CD8-positive, alpha-beta memory T cell (primary cell): ENCODE measurements around the gene DEFB131A. TPM values are rescaled to one million over a fixed set of nuclear protein-coding genes. Genes with fewer than 3 reads are reported as not detected.
"Not testable (repeated sequence)": the region's sequence is repeated elsewhere in the genome, so short reads cannot be mapped to it uniquely, and the experiment has no call there.

Source experiments
- CTCF ChIA-PET: fragments of 350-600 bp; sonication (Branson Sonifier 250); formaldehyde crosslinking; loops from one replicate; lab custom pipeline; 2021; ENCODE audit warnings: antibody characterized with exemption; lab: Charles Lee
- POLR2A ChIA-PET: fragments of 350-600 bp; sonication (Branson Sonifier 250); formaldehyde crosslinking; loops from one replicate; lab custom pipeline; 2021; ENCODE audit warnings: antibody characterized with exemption; lab: Charles Lee
- DNase-seq, 5 donors: peaks; one replicate each; pipeline versions ENCODE4 v3.0.0 to v3.0.0-alpha.2; 2020 to 2022; ENCODE audit warnings: mixed read lengths in 1 of 5
- H3K27ac ChIP-seq: one replicate; pipeline ENCODE4 v1.7.0; 2013; ENCODE audit warnings: low read depth, mild to moderate bottlenecking, low read length, moderate library complexity
- H3K27me3 ChIP-seq: 2 replicates; pipeline ENCODE4 v1.7.0; 2013; ENCODE audit warnings: low read length, mild to moderate bottlenecking; ENCODE audit not compliant: insufficient read depth, poor library complexity, severe bottlenecking
- H3K36me3 ChIP-seq: 2 replicates; pipeline ENCODE4 v1.7.0; 2013; ENCODE audit warnings: mild to moderate bottlenecking, low read length, moderate library complexity; ENCODE audit not compliant: insufficient read depth
- H3K4me1 ChIP-seq: 2 replicates; pipeline ENCODE4 v1.7.0; 2013; ENCODE audit warnings: mild to moderate bottlenecking, low read length, moderate library complexity; ENCODE audit not compliant: insufficient read depth
- H3K4me3 ChIP-seq: 2 replicates; pipeline ENCODE4 v1.7.0; 2013; ENCODE audit warnings: mild to moderate bottlenecking, low read length
- H3K9me3 ChIP-seq: 2 replicates; pipeline ENCODE4 v1.7.0; 2013; ENCODE audit warnings: mild to moderate bottlenecking, low read length
- H3K27ac Mint-ChIP-seq, 8 donors: one replicate each; pipeline ENCODE4 v1.8.0; 2020 to 2021; ENCODE audit warnings: mixed read lengths in 8 of 8, mild to moderate bottlenecking in 6 of 8, inconsistent platforms in 3 of 8, moderate library complexity in 3 of 8
- H3K27me3 Mint-ChIP-seq, 2 donors: one replicate each; pipeline ENCODE4 v1.8.0; 2020 to 2021; ENCODE audit warnings: mixed read lengths in 2 of 2, mild to moderate bottlenecking in 1 of 2, moderate library complexity in 1 of 2
- H3K36me3 Mint-ChIP-seq, 3 donors: one replicate each; pipeline ENCODE4 v1.8.0; 2020 to 2021; ENCODE audit warnings: mixed read lengths in 3 of 3, inconsistent platforms in 1 of 3, mild to moderate bottlenecking in 1 of 3
- H3K4me1 Mint-ChIP-seq, 3 donors: one replicate each; pipeline ENCODE4 v1.8.0; 2020 to 2021; ENCODE audit warnings: mixed read lengths in 3 of 3, inconsistent platforms in 1 of 3, mild to moderate bottlenecking in 1 of 3
- H3K4me3 Mint-ChIP-seq, 7 donors: one replicate each; pipeline ENCODE4 v1.8.0; 2020 to 2021; ENCODE audit warnings: mixed read lengths in 7 of 7, mild to moderate bottlenecking in 6 of 7, moderate library complexity in 4 of 7, inconsistent platforms in 2 of 7
- H3K9me3 Mint-ChIP-seq, 5 donors: one replicate each; pipeline ENCODE4 v1.8.0; 2020 to 2022; ENCODE audit warnings: mixed read lengths in 5 of 5, mild to moderate bottlenecking in 3 of 5, moderate library complexity in 2 of 5, inconsistent platforms in 1 of 5
- polyA plus RNA-seq: library from polyadenylated mRNA; unstranded; fragments of 300-500 nt; fragmentation: Illumina TruSeq; gene quantifications from one replicate; pipeline ENCODE4 v1.2.3, GENCODE V29; 2021
- total RNA-seq, 2 experiments: library from RNA; stranded (reverse); gene quantifications; one replicate each; pipeline ENCODE4 v1.2.3, GENCODE V29; 2021

DEFB131A gene
- total and polyA plus RNA-seq, 3 experiments from 2014 or later, result not detected

DNA sequence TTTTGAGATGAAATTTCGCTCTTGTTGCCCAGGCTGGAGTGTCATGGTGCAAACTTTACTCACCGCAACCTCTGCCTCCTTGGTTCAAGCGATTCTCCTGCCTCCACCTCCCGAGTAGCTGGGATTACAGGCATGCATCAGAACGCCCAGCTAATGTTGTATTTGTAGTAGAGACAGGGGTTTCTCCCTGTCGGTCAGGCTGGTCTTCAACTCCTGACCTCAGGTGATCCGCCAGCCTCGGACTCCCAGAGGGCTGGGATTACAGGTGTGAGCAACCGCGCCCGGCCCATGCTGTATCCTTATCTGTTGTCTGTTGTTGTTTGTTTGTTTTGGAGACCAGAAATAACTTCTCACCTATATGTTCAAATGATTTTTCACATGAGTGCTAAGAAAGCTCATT lies 42.7 kb downstream of the DEFB131A start:
- H3K27ac Mint-ChIP-seq, H3K4me1 ChIP-seq, H3K36me3 Mint-ChIP-seq, H3K4me3 Mint-ChIP-seq, H3K27me3 ChIP-seq, H3K4me3 ChIP-seq, H3K27ac ChIP-seq, H3K9me3 Mint-ChIP-seq, CTCF ChIA-PET, H3K9me3 ChIP-seq, H3K4me1 Mint-ChIP-seq, H3K36me3 ChIP-seq, POLR2A ChIA-PET, DNase-seq, H3K27me3 Mint-ChIP-seq: not testable (repeated sequence)

DNA sequence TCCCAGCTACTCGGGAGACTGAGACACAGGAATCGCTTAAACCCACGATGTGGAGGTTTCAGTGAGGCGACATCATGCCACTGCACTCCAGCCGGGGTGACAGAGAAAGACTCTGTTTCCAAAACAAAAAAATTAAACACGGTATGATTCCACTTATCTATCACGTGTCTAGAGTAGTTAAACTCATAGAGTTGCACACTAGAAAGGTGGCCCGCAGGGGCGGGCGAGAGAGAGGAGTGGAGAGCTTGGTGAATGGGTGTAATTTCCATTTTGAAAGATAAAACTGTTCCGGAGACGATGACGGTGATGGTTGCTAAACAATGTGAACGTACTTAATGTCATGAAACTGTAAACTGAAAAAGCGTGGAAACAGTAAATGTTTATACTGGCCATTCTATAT lies 44.6 kb downstream of the DEFB131A start:
- H3K27me3 ChIP-seq, DNase-seq, H3K27ac Mint-ChIP-seq, H3K4me1 ChIP-seq, POLR2A ChIA-PET, H3K36me3 ChIP-seq, H3K27me3 Mint-ChIP-seq, H3K9me3 ChIP-seq, H3K4me3 Mint-ChIP-seq, H3K36me3 Mint-ChIP-seq, CTCF ChIA-PET, H3K4me3 ChIP-seq, H3K4me1 Mint-ChIP-seq, H3K27ac ChIP-seq, H3K9me3 Mint-ChIP-seq: not testable (repeated sequence)

DNA sequence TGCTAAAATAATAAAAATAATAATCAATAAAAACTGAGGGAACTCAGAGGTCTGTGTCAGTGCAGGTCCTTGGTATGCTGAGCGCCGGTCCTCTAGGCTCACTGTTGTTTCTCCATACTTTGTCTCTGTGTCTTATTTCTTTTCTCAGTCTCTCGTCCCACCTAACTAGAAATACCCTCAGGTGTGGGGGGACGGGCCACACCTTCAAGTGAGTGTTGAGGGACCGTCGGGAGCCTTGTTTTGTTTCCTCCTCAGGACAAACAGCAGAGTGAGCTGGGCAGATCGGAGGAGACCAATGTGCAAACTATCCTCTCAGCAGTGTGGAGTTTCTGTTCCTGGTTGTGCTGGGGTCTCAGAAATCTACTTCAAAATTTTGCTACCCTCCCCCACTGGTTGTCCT lies 46.3 kb downstream of the DEFB131A start:
- CTCF ChIA-PET, H3K9me3 Mint-ChIP-seq, H3K9me3 ChIP-seq, POLR2A ChIA-PET, H3K4me3 Mint-ChIP-seq, H3K27me3 ChIP-seq, H3K4me1 Mint-ChIP-seq, H3K36me3 ChIP-seq, H3K27ac Mint-ChIP-seq, H3K36me3 Mint-ChIP-seq, H3K27ac ChIP-seq, H3K4me3 ChIP-seq, DNase-seq, H3K4me1 ChIP-seq: not testable (repeated sequence)
- peaks cover 2 to 13% of the 10 kb centered on the region in 2 donors for H3K27me3 Mint-ChIP-seq

DNA sequence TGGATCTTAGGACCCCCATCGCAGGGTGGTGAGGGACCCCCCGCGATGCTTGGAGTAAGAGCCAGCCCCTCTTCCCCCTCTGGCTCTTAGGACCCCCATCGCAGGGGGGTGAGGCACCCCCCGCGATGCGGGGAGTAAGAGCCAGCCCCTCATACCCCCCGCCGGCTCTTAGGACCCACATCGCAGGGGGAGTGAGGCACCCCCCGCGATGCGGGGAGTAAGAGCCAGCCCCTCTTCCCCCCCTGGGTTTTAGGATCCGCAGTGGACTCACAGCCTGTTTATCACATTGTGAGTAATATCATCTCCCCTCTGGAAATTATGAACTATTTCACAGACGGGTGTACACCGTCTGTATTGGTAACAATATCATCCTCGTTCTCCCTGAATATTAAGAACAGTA lies 46.8 kb downstream of the DEFB131A start:
- H3K9me3 Mint-ChIP-seq, H3K4me3 ChIP-seq, H3K4me3 Mint-ChIP-seq, H3K4me1 ChIP-seq, H3K27ac Mint-ChIP-seq, H3K4me1 Mint-ChIP-seq, CTCF ChIA-PET, H3K36me3 Mint-ChIP-seq, H3K9me3 ChIP-seq, H3K36me3 ChIP-seq, DNase-seq, H3K27me3 ChIP-seq, H3K27ac ChIP-seq, POLR2A ChIA-PET: not testable (repeated sequence)
- H3K27me3 Mint-ChIP-seq, result peaks cover 2 to 13% of the 10 kb centered on the region in 2 donors

DNA sequence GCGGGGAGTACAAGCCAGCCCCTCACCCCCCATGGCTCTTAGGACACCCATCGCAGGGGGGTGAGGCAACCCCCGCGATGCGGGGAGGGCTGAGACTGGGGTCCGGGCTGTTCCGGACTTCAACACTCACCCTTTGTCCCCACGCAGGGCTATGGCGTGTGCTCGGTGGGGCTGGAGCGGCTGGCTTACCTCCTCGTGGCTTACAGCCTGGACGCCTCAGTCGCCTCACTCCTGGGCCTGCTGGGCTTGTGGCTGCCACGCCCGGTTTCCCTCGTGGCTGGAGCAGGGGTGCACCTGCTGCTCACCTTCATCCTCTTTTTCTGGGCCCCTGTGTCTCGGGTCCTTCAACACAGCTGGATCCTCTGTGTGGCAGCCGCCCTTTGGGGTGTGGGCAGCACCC lies 49.4 kb downstream of the DEFB131A start:
- CTCF ChIA-PET, POLR2A ChIA-PET, H3K4me1 Mint-ChIP-seq, H3K4me3 Mint-ChIP-seq, H3K4me1 ChIP-seq, H3K36me3 Mint-ChIP-seq, H3K36me3 ChIP-seq, DNase-seq, H3K27me3 ChIP-seq, H3K27ac Mint-ChIP-seq, H3K9me3 Mint-ChIP-seq, H3K27ac ChIP-seq, H3K4me3 ChIP-seq, H3K9me3 ChIP-seq: not testable (repeated sequence)
- peaks cover 4 to 19% of the 10 kb centered on the region in 2 donors for H3K27me3 Mint-ChIP-seq

DNA sequence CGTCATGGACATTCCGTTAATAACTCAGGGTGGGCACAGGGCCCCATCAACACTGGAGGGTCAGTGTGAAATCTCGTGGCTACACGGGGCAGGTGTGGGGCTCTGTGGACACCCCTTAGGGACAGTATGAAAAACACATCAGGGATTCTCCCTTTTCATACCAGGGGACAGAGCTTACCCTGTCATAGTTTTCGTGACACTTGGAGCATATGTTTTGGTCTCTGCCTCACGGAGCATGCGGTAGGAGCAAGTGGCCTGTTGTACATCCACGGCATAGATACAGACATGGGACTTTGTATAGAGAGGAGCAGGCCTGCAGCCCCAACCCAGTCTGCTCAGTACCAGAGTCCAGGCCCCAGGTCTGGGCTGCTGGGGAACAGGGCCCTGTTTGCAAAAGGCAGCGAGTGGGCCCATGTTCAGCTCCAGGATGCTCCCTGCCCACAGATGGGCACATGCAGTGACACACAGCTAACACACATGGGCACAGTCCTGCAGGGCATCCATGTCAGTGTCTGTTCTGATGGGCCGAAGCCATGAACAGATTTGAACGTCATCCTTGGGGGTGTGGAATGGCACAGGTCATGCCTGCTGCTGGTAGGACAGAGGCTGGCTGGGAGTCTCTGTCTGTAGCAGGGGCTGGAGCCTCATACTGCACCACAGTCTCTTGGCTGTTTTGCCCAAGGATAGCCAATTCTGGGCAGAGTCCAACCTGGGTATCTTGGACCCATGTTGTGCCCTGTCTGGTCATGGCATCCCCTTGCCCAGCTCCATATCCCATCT lies 50.2 kb downstream of the DEFB131A start:
- H3K27me3 ChIP-seq, POLR2A ChIA-PET, H3K27ac ChIP-seq, DNase-seq, H3K9me3 ChIP-seq, H3K4me3 Mint-ChIP-seq, H3K4me1 ChIP-seq, H3K36me3 ChIP-seq, CTCF ChIA-PET, H3K9me3 Mint-ChIP-seq, H3K4me1 Mint-ChIP-seq, H3K36me3 Mint-ChIP-seq, H3K4me3 ChIP-seq: not testable (repeated sequence)
- H3K27ac Mint-ChIP-seq, result peak overlapping the region in 1 of 8 donors; percentile 29
- peaks cover 3 to 23% of the 10 kb centered on the region in 2 donors for H3K27me3 Mint-ChIP-seq

DNA sequence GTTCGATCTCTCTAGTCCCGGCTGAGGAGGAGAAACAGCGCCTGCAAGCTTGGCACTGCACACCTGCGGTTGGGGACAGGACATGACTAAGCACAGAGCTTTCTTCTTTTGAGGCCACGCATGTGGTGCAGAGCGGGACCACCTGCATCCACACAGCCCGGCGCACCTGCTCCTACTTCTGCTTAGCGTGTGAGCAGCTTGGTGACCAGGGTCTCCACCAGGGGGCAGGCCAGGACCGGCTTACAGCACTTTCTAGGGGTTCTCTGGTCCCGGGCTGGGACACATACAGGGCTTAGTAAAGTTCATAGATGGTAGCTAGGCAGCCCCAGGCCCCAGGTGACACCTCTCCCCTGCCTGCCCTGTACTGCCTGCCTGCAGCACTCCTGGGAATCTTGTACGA lies 51.2 kb downstream of the DEFB131A start:
- H3K4me3 Mint-ChIP-seq, CTCF ChIA-PET, H3K36me3 ChIP-seq, H3K9me3 Mint-ChIP-seq, H3K27ac Mint-ChIP-seq, H3K27me3 ChIP-seq, H3K9me3 ChIP-seq, H3K4me3 ChIP-seq, H3K27ac ChIP-seq, H3K36me3 Mint-ChIP-seq, H3K4me1 Mint-ChIP-seq, POLR2A ChIA-PET, H3K4me1 ChIP-seq: not testable (repeated sequence)
- DNase-seq, result peak in 4 of 5 donors; percentile 27 to 57 (median 34)
- peaks cover 3 to 22% of the 10 kb centered on the region in 2 donors for H3K27me3 Mint-ChIP-seq

DNA sequence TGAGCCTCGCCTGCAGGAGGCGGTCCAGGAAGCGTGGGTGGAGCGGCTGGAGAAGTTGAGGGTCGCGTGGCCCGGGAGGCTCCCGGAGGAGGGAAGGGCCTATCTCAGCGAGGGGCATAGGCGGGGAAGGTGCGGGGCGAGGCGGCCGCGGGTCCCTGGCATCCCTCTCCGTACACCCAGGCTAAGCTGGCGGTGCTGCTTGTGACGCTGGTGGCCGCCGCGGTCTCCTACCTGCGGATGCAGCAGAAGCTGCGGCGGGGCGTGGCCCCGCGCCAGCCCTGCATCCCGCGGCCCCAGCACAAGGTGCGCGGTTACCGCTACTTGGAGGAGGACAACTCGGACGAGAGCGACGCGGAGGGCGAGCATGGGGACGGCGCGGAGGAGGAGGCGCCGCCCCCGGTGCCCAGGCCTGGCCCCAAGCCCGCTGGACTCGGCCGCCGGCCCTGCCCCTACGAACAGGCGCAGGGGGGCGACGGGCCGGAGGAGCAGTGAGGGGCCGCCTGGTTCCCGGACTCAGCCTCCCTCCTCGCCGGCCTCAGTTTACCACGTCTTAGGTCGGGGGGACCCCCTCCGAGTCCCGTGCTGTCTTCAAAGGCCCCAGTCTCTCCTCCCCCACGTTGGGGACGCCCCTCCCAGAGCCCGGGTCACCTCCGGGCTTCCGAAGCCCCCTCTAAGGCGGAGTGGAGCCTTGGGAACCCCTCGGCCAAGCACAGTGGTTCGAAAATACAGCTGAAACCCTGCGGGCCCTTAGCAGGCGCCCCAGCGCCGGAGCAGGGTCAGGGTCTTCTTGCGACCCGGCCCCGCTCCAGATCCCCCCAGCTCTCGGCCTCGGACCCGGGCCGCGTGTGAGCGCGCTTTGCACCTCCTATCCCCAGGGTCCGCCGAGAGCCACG lies 53.6 kb downstream of the DEFB131A start:
- H3K4me1 ChIP-seq, H3K27ac ChIP-seq, H3K27ac Mint-ChIP-seq, H3K9me3 ChIP-seq, H3K27me3 ChIP-seq, CTCF ChIA-PET, POLR2A ChIA-PET, H3K4me3 ChIP-seq, H3K9me3 Mint-ChIP-seq, DNase-seq, H3K36me3 Mint-ChIP-seq, H3K4me1 Mint-ChIP-seq, H3K36me3 ChIP-seq: not testable (repeated sequence)
- peak overlapping the region in 1 of 7 donors; percentile 72 for H3K4me3 Mint-ChIP-seq
- peaks cover 3 to 15% of the 10 kb centered on the region in 2 donors for H3K27me3 Mint-ChIP-seq
